PC-3 (cell line): ENCODE measurements around the gene STX16.

ENCODE experiments used
- EZH2phosphoT487 ChIP-seq: fragments of 300-600 bp; sonication (generic); IDR thresholded peaks from 2 replicates; pipeline ENCODE4 v1.6.1; 2018; ENCODE audit warnings: mild to moderate bottlenecking, antibody characterized with exemption, low read length, borderline replicate concordance
- TF ChIP-seq, protein P1 (sequence below): fragments of 300-600 bp; sonication (generic); conservative IDR thresholded peaks from 2 replicates; pipeline ENCODE4 v1.5.1; 2017; ENCODE audit warnings: antibody characterized with exemption, low read depth, mild to moderate bottlenecking, low read length

DNA sequence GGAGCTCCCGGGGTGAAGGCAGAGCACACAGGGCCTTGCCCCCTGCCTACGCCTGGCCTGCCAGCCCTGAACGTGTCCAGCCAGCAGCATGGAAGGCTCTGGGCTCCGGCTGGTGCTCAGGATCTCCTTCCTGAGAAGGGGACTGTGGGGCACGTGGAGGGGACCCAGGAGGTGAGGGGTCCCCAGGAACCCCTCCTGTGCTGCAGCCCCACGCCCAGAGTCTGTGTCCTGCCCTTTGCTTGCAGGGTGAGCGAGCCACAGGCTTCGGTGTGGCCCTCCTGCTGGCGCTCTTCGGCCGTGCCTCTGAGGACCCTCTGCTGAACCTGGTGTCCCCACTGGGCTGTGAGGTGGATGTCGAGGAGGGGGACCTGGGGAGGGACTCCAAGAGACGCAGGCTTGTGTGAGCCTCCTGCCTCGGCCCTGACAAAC, 63.9 kb downstream of the STX16 start:
- TF ChIP-seq, protein P1, sequence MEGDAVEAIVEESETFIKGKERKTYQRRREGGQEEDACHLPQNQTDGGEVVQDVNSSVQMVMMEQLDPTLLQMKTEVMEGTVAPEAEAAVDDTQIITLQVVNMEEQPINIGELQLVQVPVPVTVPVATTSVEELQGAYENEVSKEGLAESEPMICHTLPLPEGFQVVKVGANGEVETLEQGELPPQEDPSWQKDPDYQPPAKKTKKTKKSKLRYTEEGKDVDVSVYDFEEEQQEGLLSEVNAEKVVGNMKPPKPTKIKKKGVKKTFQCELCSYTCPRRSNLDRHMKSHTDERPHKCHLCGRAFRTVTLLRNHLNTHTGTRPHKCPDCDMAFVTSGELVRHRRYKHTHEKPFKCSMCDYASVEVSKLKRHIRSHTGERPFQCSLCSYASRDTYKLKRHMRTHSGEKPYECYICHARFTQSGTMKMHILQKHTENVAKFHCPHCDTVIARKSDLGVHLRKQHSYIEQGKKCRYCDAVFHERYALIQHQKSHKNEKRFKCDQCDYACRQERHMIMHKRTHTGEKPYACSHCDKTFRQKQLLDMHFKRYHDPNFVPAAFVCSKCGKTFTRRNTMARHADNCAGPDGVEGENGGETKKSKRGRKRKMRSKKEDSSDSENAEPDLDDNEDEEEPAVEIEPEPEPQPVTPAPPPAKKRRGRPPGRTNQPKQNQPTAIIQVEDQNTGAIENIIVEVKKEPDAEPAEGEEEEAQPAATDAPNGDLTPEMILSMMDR, result no peak
- no peak for TF ChIP-seq EZH2phosphoT487
